ENCODE data around the gene MPV17. TPM values are rescaled to one million over a fixed set of nuclear protein-coding genes. Genes with fewer than 3 reads are reported as not detected.

The MPV17 gene
- total RNA-seq, 1 experiment from 2014 or later = 50.6 TPM

DNA sequence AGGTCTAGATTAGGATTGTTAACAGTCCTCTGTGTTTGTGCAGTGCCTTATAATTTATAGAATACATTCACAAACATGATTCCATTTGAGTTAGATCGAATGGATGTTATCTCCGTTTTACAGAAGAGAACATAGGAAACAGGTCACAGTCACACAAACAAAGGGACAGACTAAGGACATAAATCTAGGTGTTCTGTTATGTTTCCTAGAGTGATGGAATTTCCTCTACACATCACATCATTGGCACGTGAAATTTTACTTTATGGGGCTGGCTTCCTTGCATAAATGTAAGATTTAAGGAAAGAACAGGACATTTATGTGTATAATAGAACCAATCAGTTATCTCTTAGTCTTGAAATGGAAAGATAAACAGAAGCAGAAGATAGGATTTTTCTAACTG, 34.3 kb downstream of the MPV17 start:
- Mint-ChIP-seq H3K27me3 (ENCODE audit: insufficient read depth, unreplicated experiment) (no peaks in the 10 kb centered on the region), H3K27ac (ENCODE audit: unreplicated experiment) (no peak overlapping the region), H3K4me1 (ENCODE audit: low read depth, unreplicated experiment) (peaks cover 32% of the 10 kb centered on the region), H3K4me3 (ENCODE audit: unreplicated experiment) (no peak overlapping the region), H3K9me3 (ENCODE audit: unreplicated experiment) (no peaks in the 10 kb centered on the region), H3K36me3 (ENCODE audit: insufficient read depth, unreplicated experiment) (peaks cover 7% of the 10 kb centered on the region)
- POLR2A ChIA-PET = no interaction called here
- TF ChIP-seq, protein P1, sequence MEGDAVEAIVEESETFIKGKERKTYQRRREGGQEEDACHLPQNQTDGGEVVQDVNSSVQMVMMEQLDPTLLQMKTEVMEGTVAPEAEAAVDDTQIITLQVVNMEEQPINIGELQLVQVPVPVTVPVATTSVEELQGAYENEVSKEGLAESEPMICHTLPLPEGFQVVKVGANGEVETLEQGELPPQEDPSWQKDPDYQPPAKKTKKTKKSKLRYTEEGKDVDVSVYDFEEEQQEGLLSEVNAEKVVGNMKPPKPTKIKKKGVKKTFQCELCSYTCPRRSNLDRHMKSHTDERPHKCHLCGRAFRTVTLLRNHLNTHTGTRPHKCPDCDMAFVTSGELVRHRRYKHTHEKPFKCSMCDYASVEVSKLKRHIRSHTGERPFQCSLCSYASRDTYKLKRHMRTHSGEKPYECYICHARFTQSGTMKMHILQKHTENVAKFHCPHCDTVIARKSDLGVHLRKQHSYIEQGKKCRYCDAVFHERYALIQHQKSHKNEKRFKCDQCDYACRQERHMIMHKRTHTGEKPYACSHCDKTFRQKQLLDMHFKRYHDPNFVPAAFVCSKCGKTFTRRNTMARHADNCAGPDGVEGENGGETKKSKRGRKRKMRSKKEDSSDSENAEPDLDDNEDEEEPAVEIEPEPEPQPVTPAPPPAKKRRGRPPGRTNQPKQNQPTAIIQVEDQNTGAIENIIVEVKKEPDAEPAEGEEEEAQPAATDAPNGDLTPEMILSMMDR (IDR thresholded peaks at IDR 0.05; ENCODE audit: insufficient read depth in 1 of 2, low read depth in 1 of 2, low read length in 1 of 2, severe bottlenecking in 1 of 2, unreplicated experiment in 1 of 2) = no peak
- intact Hi-C loops (cut with micrococcal nuclease; ENCODE audit: unreplicated experiment) = loop anchor here (10.0 kb wide), 1 partner anchor 194 kb away; no protein-coding TSS in a partner anchor
- Histone ChIP-seq H3K4me3 (ENCODE audit: low read depth, low read length) (no peak overlapping the region), H3K36me3 (ENCODE audit: control insufficient read depth, insufficient read depth, low read length) (no peaks in the 10 kb centered on the region), H3K27me3 (replicated peaks; ENCODE audit: control insufficient read depth, insufficient read depth, low read length) (no peaks in the 10 kb centered on the region), H3K9me3 (no peaks in the 10 kb centered on the region), H3K4me1 (peaks cover 31% of the 10 kb centered on the region)
- DNase-seq = no peak
- CTCF ChIA-PET = interaction anchor here (1.4 kb wide), 1 partner anchor 14 kb away, joined by 8 read pairs; no protein-coding TSS in a partner anchor
- no TSS peak for BruUV-seq (replicated peaks)

DNA sequence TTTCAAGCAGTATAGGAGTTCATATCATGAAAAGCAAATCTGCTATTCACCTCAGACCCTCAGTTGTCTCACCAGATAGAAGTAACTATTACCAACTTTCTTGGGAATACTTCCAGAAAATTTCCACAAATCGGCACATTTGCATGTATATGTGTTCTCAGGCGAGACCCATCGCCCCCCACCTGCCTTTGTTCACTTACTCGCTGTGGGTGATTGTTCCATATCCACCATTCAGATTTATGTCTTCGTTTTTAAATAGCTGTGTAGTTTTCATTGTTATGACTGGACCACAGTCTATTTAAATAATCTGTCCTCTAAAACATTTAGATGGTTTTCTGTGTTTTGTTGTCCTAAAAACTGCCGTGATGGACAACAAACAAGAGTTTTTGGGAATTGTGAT, 37.4 kb downstream of the MPV17 start:
- no peak overlapping the region for H3K27ac Mint-ChIP-seq (ENCODE audit: unreplicated experiment)
- ChIA-PET CTCF (no interaction called here), POLR2A (no interaction called here)
- no peaks in the 10 kb centered on the region for H3K9me3 ChIP-seq
- H3K4me3 ChIP-seq (ENCODE audit: low read depth, low read length) = no peak overlapping the region
- H3K36me3 ChIP-seq (ENCODE audit: control insufficient read depth, insufficient read depth, low read length) = no peaks in the 10 kb centered on the region
- H3K4me1 ChIP-seq = peaks cover 7% of the 10 kb centered on the region
- no peak for DNase-seq
- TF ChIP-seq, protein P1 (IDR thresholded peaks at IDR 0.05; ENCODE audit: insufficient read depth in 1 of 2, low read depth in 1 of 2, low read length in 1 of 2, severe bottlenecking in 1 of 2, unreplicated experiment in 1 of 2) = no peak
- intact Hi-C loops (cut with micrococcal nuclease; ENCODE audit: unreplicated experiment) = loop anchor here (10.0 kb wide), 1 partner anchor 191 kb away; no protein-coding TSS in a partner anchor
- H3K4me3 Mint-ChIP-seq (ENCODE audit: unreplicated experiment) = no peak overlapping the region
- H3K27me3 Mint-ChIP-seq (ENCODE audit: insufficient read depth, unreplicated experiment) = no peaks in the 10 kb centered on the region
- no peaks in the 10 kb centered on the region for H3K27me3 ChIP-seq (replicated peaks; ENCODE audit: control insufficient read depth, insufficient read depth, low read length)
- peaks cover 26% of the 10 kb centered on the region for H3K4me1 Mint-ChIP-seq (ENCODE audit: low read depth, unreplicated experiment)
- H3K9me3 Mint-ChIP-seq (ENCODE audit: unreplicated experiment) = no peaks in the 10 kb centered on the region
- no peaks in the 10 kb centered on the region for H3K36me3 Mint-ChIP-seq (ENCODE audit: insufficient read depth, unreplicated experiment)
- no TSS peak for BruUV-seq (replicated peaks)

DNA sequence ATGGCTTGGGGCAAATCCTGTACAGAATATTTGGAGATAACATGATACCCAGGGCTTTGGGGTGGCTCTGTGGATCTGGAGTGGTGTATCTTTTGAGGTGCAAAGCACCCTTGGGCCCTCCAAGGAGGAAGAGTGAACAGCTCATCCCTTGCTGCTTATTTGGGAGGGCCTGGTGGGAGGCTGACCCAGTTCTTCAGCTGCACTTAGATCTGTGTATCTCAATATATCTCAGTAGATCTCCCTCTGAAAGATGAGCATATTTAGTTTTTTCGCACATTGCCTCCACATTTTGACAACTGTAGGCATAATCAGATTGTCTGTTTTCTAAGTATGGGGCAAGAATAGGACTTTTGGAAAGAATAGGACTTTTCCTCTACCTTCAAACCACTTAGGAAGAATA, 37.9 kb downstream of the MPV17 start:
- Histone ChIP-seq H3K27me3 (replicated peaks; ENCODE audit: control insufficient read depth, insufficient read depth, low read length) (no peaks in the 10 kb centered on the region), H3K36me3 (ENCODE audit: control insufficient read depth, insufficient read depth, low read length) (no peaks in the 10 kb centered on the region), H3K4me3 (ENCODE audit: low read depth, low read length) (no peak overlapping the region), H3K9me3 (no peaks in the 10 kb centered on the region), H3K4me1 (peaks cover 7% of the 10 kb centered on the region)
- Mint-ChIP-seq H3K4me3 (ENCODE audit: unreplicated experiment) (no peak overlapping the region), H3K4me1 (ENCODE audit: low read depth, unreplicated experiment) (peaks cover 26% of the 10 kb centered on the region), H3K36me3 (ENCODE audit: insufficient read depth, unreplicated experiment) (no peaks in the 10 kb centered on the region), H3K9me3 (ENCODE audit: unreplicated experiment) (no peaks in the 10 kb centered on the region), H3K27me3 (ENCODE audit: insufficient read depth, unreplicated experiment) (no peaks in the 10 kb centered on the region), H3K27ac (ENCODE audit: unreplicated experiment) (no peak overlapping the region)
- TF ChIP-seq, protein P1 (IDR thresholded peaks at IDR 0.05; ENCODE audit: insufficient read depth in 1 of 2, low read depth in 1 of 2, low read length in 1 of 2, severe bottlenecking in 1 of 2, unreplicated experiment in 1 of 2) = no peak
- POLR2A ChIA-PET = no interaction called here
- BruUV-seq (replicated peaks) = no TSS peak
- CTCF ChIA-PET = no interaction called here
- DNase-seq = no peak
- intact Hi-C loops (cut with micrococcal nuclease; ENCODE audit: unreplicated experiment) = loop anchor here (10.0 kb wide), 1 partner anchor 190 kb away; no protein-coding TSS in a partner anchor
